GM19452 (cell line): ENCODE measurements around the gene KRTAP3-2.
"Not testable (repeated sequence)": the region's sequence is repeated elsewhere in the genome, so short reads cannot be mapped to it uniquely, and the experiment has no call there.

ENCODE experiments used
- ATAC-seq: cut with Tn5 transposase; IDR thresholded peaks from one replicate; pipeline ENCODE4 v1.9.1; 2021; ENCODE audit not compliant: unreplicated experiment

The KRTAP3-2 gene

DNA sequence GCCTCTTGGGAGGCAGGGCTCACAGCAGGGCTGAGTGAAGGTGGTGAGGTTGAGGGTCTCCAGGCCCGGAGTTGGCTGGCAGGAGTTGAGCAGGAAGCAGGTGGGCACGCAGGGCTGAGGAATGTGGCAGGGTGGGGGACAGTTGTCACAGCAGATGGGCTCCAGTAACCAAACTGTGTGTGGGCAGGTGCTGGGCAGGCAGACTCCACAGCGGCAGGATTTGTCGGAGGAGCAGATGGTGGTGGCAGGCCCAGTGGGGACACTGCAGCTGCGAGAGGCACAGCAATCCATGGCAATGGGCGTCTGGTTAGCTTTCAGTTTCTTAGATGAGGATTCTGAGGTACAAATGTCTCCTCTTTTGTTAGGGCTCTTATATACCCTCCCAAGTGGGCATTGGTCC is at the start of gene KRTAP3-2:
KRTAP3-2 (minus strand) TSS at position 344 of the 400 bp plus-strand sequence; CDS start at position 291, 53 bp downstream.
- ATAC-seq = not testable (repeated sequence)

DNA sequence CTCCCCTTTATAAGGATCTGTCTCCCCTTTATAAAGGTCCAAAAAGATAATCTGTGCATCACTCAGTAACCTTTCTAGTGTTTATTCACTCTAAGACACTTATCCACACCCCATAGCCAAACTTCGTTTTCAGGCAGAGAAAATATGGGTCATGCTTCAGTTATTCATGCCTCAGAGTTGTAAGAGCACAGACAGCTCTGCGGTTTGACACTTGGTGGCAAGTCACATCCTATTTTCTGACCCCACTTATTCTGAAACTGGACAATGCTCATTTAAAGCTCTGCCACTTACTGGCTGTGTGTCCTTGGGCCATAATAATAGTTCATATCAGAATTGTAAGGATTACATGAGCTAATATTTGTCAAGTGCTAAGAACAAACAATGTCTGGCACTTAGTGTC is 49.4 kb upstream of the KRTAP3-2 start:
- ATAC-seq = no peak

- no peak for ATAC-seq
These were observed 48.7 kb upstream of the KRTAP3-2 start for GRCh38 chr17:41048441-41048840.

GRCh38 chr17:41046735-41047465 is 47.2 kb upstream of the KRTAP3-2 start, which contains the start of gene KRTAP2-1:
TSS of gene KRTAP2-1 (minus strand) at chr17:41047316. CDS start at chr17:41047267, 49 bp downstream.
- not testable (repeated sequence) for ATAC-seq

GRCh38 chr17:41042953-41043352 is 43.2 kb upstream of the KRTAP3-2 start:
- ATAC-seq = no peak

DNA sequence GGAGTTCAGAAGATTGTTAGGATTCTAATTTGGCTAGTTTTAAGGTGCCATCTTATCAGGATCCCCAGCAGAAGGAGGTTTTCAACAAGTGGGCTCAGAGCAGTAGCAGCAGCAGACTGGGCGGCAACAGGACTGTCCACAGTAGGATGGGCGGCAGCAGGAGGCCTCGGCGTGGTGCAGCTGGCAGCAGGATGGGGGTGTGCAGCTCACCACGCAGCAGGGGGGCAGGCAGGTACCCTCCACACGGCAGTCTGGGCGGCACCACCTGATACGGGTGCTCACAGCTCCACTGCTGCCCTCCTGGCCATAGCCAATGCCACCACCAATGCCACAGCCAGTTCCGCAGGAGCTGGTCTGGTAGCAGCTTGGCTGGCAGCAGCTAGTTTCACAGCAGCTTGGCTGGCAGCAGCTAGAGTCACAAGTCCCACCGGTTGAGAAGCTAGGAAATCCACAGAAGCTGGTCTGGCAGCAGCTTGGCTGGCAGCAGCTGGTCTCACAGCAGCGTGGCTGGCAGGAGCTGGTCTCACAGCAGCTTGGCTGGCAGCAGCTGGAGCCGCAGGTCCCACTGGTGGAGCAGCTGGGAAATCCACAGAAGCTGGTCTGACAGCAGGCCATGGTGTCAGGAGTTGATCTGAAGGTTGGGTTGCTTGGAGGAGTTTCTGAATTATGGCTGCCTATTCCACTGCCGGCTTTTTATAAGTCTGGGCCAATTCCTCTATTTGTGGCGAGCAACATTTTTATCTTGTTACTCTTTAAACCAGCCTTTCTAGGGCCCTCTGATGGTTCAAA is 41.3 kb upstream of the KRTAP3-2 start, which contains the start of gene KRTAP1-1:
KRTAP1-1 (minus strand) TSS at position 668 of the 789 bp plus-strand sequence; CDS start at position 615, 53 bp downstream.
- ATAC-seq = not testable (repeated sequence)

DNA sequence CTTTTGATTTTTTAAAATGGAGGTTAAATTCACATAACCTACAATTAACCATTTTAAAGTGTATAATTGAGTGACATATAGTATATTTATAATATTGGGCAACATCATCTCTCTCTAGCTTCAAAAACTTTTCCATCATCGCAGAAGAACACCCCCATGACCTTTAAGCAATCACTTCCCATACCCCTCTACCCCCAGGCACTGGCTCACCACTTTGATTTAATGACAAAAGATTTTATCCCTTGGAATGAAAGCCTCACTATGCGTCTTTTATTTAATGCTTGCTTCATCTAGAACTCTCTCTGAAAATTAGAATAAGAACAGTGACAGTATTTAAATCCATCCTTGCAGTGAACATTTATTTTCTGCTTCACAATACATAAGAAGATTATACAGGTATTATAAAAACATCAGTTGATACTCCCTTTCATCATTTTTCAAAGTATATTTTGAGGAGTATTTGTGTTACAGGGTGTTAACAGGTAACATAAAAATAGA is 38.2 kb upstream of the KRTAP3-2 start:
- ATAC-seq = no peak

DNA sequence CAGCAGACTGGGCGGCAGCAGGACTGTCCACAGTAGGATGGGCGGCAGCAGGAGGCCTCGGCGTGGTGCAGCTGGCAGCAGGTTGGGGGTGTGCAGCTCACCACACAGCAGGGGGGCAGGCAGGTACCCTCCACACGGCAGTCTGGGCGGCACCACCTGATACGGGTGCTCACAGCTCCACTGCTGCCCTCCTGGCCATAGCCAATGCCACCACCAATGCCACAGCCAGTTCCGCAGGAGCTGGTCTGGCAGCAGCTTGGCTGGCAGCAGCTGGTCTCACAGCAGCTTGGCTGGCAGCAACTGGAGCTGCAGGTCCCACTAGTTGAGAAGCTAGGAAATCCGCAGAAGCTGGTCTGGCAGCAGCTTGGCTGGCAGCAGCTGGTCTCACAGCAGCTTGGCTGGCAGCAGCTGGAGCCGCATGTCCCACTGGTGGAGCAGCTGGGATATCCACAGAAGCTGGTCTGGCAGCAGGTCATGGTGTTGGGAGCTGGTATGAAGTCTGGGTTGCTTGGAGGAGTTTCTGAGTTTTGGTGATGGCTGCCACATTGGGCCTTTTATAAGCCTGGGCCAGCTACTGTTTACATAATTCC is 34.7 kb upstream of the KRTAP3-2 start, which contains the start of gene KRTAP1-3:
KRTAP1-3 (minus strand) TSS at position 529 of the 590 bp plus-strand sequence; CDS start at position 476, 53 bp downstream.
- not testable (repeated sequence) for ATAC-seq

- no peak for ATAC-seq
These were observed 30.0 kb upstream of the KRTAP3-2 start, which contains the start of gene KRTAP1-4 for GRCh38 chr17:41029633-41030245. TSS of gene KRTAP1-4 (minus strand) at chr17:41030195. CDS start at chr17:41030078, 117 bp downstream.

- ATAC-seq = no peak
These were observed 27.2 kb upstream of the KRTAP3-2 start, which contains the start of gene KRTAP1-5 for GRCh38 chr17:41026715-41027471. TSS of gene KRTAP1-5 (minus strand) at chr17:41027208. CDS start at chr17:41027155, 53 bp downstream.

GRCh38 chr17:41024697-41025096 is 25.0 kb upstream of the KRTAP3-2 start:
- no peak for ATAC-seq

- no peak for ATAC-seq
These were observed 20.6 kb upstream of the KRTAP3-2 start for GRCh38 chr17:41020336-41020735.

- no peak for ATAC-seq
These were observed 19.7 kb upstream of the KRTAP3-2 start for GRCh38 chr17:41019415-41019814.

- ATAC-seq = no peak
These were observed 18.8 kb upstream of the KRTAP3-2 start for GRCh38 chr17:41018541-41018940.

DNA sequence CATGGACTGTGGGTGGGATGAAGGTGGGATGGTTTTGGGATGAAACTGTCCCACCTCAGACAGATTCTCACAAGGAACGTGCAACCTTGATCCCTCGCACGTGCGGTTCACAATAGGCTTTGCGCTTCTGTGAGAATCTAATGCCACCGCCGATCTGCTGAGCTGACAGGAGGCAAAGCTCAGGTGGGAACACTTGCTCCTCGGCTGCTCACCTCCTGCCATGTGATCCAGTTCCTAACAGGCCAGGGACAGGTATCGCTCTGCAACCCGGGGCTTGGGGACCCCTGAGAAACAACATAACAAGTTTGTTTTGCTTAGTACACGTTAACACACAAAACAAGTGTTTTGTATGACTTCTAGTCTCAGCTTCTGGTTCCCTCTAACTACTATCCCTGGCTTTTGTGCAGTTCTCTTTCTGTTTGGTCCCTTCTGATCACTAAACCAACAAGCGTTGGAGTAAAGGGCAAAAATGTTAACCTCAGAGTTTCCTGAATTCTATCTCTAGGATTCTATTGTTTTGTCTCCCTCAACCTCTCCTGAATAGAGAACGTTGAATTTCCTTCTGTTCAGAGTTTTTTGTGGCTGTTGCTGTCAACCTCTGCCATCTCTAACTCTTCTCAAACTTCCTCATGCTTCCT is 17.0 kb upstream of the KRTAP3-2 start:
- ATAC-seq = no peak

- no peak for ATAC-seq
These were observed 15.7 kb upstream of the KRTAP3-2 start for GRCh38 chr17:41015454-41015853.

- no peak for ATAC-seq
These were observed 13.9 kb upstream of the KRTAP3-2 start for GRCh38 chr17:41013606-41014005.

DNA sequence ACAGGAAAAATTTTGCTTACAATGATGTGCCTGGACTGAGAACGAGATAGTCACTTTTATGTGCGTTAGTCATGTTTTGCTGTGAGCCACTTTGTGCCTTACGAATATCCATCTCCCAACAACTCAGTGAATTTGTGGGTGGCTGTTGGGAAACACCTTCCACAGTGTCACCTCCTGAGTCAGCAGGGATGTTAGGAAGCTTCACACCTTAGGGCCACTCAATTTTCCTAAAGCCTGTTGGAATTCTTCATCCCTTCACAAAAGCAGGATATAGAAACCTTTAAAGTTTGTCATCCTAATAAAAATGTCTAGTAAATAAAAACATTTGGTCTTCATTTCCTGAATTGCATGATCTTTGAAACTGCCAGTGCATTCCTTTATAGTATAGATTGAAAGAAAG is 13.5 kb upstream of the KRTAP3-2 start:
- no peak for ATAC-seq
